ENCODE results near the gene MKLN1.

Gene MKLN1

DNA sequence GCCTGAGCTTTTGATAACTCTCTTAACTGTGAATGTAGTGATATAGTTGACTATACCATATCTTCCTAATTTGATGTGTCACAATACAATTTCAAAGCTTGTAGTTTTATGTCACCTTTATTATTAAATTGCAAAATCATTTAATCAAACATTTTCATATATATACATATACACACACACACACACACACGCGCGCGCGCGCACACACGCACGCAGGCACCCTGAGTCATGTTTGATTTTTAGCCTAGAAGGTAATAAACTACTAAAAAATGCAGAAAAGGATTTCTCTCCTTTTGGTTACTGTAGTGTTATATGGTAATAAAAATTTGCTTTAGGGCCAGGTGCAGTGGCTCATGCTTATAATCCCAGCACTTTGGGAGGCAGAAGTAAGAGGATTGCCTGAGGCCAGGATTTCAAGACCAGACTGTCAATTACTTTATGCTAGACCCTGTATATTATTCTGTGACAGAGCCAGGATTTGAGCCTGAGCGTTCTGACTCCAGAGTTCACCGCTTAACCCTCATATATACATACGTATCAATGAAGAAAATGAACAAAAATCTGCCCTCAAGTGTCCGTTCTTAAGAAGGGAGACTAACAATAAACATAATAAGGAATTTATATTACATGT, 139.2 kb downstream of the MKLN1 start:
- DNase-seq (ENCODE audit: low read depth): no peak

DNA sequence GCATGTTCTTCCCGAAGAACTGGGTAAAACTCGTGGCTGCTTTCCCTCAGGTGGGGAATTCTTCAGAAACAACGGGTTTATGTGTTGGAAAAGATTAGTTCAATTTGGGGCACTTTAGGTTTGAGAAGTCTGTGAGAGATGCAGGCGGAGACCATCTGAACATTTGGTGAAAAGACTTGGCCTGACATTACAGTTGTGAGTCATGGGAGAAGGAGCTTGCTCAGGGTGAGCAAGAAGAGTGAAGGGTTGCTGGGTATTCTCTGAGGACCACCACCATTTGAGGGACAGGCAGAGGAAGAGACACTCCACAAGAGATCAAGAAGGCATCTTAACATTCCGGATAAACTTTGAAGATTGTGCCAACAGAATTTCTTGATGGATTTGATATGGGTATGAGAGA, 140.1 kb downstream of the MKLN1 start:
- no peak for DNase-seq (ENCODE audit: low read depth)

DNA sequence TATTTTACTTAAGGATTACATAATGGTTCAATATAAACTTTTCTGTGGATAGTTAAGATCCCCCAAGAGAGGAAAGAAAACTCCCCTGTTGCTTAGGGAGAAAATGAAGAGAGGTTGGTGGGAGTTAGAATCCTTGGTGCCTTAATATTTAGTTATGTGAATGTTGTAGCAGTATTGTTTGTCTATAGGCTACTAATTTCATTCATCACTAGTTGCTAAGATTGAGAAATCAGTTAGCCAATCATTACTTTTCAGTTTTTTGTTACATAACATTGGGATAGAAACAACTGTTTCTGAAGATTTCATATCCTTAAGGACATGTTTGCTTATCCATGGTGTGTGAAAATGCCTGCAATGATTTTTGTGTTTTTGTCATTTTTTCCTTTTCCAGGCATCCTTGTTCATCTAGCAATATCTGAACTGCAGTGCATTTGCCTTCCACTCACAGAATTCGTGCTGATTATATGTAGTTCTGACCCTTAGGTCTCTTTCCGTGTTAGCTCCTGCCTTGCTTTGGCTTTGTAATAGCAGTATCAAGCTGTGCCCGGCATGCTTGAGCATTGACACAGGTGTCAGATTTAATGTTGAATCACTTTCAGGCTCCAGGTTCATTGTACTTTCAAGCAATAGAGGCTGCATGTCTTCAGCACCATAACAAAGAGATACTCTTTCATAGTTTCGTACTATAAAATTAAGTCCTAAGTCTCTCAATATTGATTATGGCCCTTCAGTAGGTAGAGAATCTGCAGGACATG, 143.8 kb downstream of the MKLN1 start:
- DNase-seq (ENCODE audit: low read depth): no peak

DNA sequence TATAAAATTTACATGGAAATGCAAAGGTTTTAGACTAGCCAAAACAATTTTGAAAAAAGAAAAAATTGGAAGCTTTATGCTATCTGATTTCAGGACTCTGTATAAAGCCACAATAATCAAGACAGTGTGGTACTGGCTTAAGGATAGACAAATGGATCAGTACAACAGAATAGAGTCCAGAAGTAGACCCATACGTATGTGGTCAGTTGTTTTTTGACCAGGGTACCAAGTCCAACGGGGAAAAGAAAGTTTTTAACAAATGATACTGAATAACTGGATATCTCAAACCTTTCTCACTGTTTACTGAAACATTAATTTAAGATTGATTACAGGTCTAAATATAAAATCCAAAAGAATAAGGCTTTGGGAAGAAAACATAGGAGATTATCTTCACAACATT, 149.1 kb downstream of the MKLN1 start:
- DNase-seq (ENCODE audit: low read depth): no peak

GRCh38 chr7:131480384-131481315, 153.0 kb downstream of the MKLN1 start:
- no peak for DNase-seq (ENCODE audit: low read depth)

DNA sequence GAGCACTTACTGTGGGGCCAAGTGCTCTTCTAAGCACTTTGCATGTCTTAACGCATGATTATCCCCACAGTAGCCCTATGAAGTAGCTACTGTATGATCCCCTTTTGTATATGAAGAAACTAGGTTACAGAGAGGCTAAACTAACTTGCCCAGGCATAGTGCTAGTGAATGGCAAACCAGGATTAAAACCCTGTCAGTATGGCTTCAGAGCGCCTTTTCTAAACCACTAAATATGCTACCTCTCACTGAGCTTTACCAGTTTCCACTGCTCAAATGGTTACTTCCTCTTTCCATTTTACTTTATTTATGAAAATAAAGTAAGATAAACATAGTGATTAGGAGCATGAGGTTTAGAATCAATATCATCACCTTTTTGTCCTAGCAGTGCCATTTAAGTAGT, 155.1 kb downstream of the MKLN1 start:
- DNase-seq (ENCODE audit: low read depth): no peak

DNA sequence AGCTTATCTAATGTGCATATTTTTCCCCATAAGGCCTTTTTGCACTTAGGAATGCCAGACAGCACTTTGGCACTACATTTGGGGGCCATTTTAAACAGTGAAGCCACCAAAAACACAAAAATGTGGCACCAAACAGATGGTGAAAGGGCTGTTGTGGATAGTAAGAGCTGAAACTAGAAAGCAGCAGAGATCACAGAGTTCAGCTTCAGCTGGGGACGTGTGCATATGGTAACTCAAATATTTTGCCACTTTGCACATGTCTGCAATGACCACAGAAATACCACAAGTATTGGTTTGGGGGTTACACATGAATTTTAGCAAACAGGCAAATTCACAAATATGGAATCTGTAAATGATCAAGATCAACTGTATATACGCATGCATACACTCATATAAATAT, 155.9 kb downstream of the MKLN1 start:
- DNase-seq (ENCODE audit: low read depth): no peak

GRCh38 chr7:131486346-131486745, 158.7 kb downstream of the MKLN1 start:
- DNase-seq (ENCODE audit: low read depth): no peak

- DNase-seq (ENCODE audit: low read depth): no peak
Observed at GRCh38 chr7:131487217-131487616, 159.5 kb downstream of the MKLN1 start.

- DNase-seq (ENCODE audit: low read depth): no peak
Observed at GRCh38 chr7:131488361-131488760, 160.7 kb downstream of the MKLN1 start.

- no peak for DNase-seq (ENCODE audit: low read depth)
Observed at GRCh38 chr7:131489196-131489595, 161.5 kb downstream of the MKLN1 start.

DNA sequence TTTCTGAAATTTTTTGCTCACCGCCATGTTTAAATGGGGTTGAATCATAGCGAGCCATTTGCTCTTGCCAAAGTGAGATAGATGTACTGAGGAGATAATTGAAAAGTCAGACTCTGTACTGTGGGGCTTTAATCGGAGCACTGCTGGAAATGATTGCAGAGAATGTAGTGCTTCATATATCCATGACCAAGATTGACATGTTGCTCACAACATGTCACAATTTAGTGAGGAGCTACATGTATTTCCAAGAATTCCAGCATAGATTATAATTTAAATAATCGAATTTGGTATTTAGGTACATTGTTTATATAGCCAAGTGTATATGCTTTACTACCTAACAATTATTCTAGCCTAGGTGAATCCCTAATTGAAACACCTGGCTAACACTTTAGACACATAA, 162.2 kb downstream of the MKLN1 start:
- DNase-seq (ENCODE audit: low read depth): no peak

DNA sequence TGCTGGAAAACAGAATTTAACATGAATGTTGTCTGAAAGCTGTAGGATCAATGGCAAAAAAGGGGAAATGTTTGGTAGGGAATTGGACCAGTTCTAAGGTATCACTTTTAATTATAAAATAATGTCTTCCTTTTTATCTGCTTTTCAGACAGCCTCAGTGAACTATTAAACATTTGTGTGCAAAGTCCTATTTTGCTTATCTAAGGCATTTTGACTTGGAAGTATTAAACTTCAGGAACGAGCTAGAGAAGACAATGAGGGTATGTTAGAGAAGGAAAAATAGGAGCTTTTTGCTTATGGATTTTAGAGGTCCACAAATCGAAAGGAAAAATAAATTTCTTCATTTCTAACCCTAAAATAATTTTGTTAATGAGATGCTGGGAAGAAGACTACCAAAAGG, 165.4 kb downstream of the MKLN1 start:
- DNase-seq (ENCODE audit: low read depth): no peak

DNA sequence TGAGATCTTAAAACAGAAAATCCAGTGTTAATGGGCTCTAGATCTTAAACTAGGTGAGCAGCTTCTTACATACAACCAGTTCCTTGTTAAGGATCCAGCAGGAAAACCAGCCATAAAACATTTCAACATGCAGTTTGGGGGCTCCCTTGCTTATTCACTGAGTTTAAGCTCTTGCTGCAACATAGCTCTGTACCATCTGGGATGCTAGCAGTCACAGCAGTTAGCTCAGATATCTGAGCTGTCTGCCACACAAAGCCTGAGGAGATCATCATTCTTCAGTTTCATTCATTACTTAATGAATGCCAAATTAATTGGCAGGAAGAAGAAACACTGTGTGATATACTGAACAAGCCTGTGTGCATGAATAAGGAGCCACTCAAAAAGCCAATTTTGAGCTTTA, 165.9 kb downstream of the MKLN1 start:
- no peak for DNase-seq (ENCODE audit: low read depth)

DNA sequence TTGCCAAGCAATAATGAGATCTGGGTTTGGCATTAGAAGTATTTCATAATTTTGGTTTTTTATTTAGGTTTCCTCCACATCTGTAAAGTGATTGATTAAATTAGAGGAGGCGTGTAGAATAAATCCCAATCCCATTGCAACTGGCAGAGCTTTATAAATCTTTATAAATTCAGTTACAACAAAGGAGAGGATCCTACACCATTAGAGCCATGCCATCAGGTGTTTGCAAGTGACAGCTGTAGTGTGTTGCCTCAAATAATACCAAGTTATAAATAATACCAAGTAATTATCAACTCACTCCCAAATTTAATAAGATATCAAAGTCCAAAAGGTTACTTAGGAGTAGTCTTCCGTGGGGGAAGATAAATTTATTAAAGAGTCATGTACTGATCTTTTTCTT, 166.5 kb downstream of the MKLN1 start:
- DNase-seq (ENCODE audit: low read depth): no peak

GRCh38 chr7:131495669-131496498, 168.2 kb downstream of the MKLN1 start:
- no peak for DNase-seq (ENCODE audit: low read depth)

DNA sequence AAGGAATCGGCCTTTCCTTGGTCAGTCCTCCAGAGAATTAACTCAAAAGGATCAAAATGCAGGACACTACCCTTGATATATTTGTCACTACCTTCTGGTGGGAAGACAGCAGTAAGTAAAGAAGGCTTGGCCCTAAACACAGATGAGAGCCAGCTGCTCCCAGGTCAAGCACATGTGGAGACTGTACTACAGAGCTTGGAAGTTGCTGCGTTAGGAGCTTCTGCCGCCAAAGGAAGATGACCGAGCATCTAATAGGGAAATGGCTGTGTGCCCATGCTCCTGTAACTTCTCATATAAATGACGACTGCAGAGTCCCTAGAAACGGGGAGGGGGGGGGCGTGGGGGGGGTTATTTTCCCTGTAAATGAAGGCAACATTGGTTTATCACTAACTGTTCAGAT, 169.8 kb downstream of the MKLN1 start:
- no peak for DNase-seq (ENCODE audit: low read depth)

DNA sequence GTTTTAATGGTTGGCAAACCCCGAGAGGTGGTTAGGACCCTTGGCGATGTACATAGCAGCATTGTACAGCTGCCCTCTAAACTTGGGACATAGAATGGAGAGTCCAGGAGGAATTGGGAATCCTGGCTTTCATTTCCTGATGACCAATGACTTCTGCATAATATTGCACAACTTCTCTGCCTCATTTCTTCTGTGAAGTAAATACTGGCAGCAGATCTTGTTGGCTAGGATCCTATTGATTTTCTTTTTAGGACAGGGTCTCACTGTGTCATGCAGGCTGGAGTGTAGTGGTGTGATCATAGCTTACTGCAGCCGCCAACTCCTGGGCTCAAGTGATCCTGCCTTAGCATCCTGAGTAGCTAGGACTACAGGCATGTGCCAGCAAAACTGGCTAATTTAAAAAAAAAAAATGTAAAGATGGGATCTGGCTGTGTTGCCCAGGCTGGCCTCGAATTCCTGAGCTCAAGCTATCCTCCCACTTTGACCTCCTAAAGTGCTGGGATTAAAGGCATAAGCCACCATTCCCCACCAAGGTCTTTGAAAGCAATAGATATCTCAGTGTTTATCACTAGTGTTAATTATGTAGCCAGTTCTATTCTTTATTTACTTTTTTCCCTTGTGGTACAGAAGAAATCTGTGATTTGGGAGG, 170.7 kb downstream of the MKLN1 start:
- no peak for DNase-seq (ENCODE audit: low read depth)

GRCh38 chr7:131499801-131500200, 172.1 kb downstream of the MKLN1 start:
- no peak for DNase-seq (ENCODE audit: low read depth)

- DNase-seq (ENCODE audit: low read depth): no peak
Observed at GRCh38 chr7:131500357-131500756, 172.7 kb downstream of the MKLN1 start.

GRCh38 chr7:131501422-131501821, 173.7 kb downstream of the MKLN1 start:
- peak; percentile 13 for DNase-seq (ENCODE audit: low read depth)

Measured in activated T-helper 1 cell treated with Interleukin-2 at 50 U/mL for 16 hours (primary cell).